Heart left ventricle (tissue), 11 donors: ENCODE data around the gene LY6G5C. TPM values are rescaled to one million over a fixed set of nuclear protein-coding genes. Genes with fewer than 3 reads are reported as not detected.

ENCODE experiments used
- microRNA-seq, 4 donors: library from miRNA; unstranded; fragments of <30 nt; microRNA quantifications; one replicate each; pipeline versions ENCODE4 to v1.2.0, GENCODE V29; 2017 to 2020
- polyA plus RNA-seq, 2 donors: library from polyadenylated mRNA; stranded (reverse); fragments of 200-250 nt; gene quantifications; one replicate each; pipeline ENCODE4 v1.2.3, GENCODE V29; 2013
- total RNA-seq, 9 donors: library from RNA; depleted of rRNA in 2 of 9; stranded (reverse); fragments of >200 nt in 2 of 9; fragmentation: NEBNext Ultra II Directional in 3 of 9; extraction: Animal tissue kit (Norgen Biotek cat#: 25700) in 3 of 9; gene quantifications; one replicate each; pipeline versions ENCODE4 v1.1.0 to v1.2.4, GENCODE V29; 2016 to 2023
- donor health status: ischemic (EF 13 %, LVEDD 7.1; RV severe dilation, severe dysfunction).
- donor health status: healthy with polysubstance abuse.
- donor health status: DM: no; HTN: yes; CAD: no.
- donor health status: DM: no; HTN: no; CAD: no.
- donor health status: ischemic (EF 25% LVEDD 5.7; RV mildly dilated, moderate dysfunction).
- donor health status: healthy.
- donor health status: DM: yes; HTN: yes; CAD: no.
- donor health status: PGD.
- donor health status: nonischemic (EF 23%, LVEDD 6.1; RV moderate dilation, normal function).

LY6G5C gene
- total and polyA plus RNA-seq, 11 donors = 1.3 to 3.1 (median 2.2) TPM

Small RNA genes lying within 50 kb of the gene (microRNA-seq; reads per million reads assigned to microRNA genes)
- 0 to 1.4 (median 1.1) reads per million in 4 donors for gene MIR4646
- 0 to 0.62 (median 0.36) reads per million in 4 donors for gene MIR6832

Other genes with a start within 250 kb of the LY6G5C start
Only the 30 nearest of the 38 such genes appear.
- 100 to 1,000 TPM; 122 to 209 (median 164) TPM for gene DDX39B, start 139.1 kb downstream of the LY6G5C start, total RNA-seq
- gene DDX39B, start 139.1 kb downstream of the LY6G5C start, polyA plus RNA-seq = 100 to 1,000 TPM; 162 to 193 TPM
- 1 to 10 TPM; 1.1 to 3.5 (median 1.4) TPM for gene ATP6V1G2, start 134.5 kb downstream of the LY6G5C start, total RNA-seq
- gene ATP6V1G2, start 134.5 kb downstream of the LY6G5C start, polyA plus RNA-seq = 1 to 10 TPM; 1.3 to 2.2 TPM
- gene NFKBIL1, start 133.5 kb downstream of the LY6G5C start, total RNA-seq = 10 to 100 TPM in 8 of 9 donors, 1 to 10 TPM in 1; 10.0 to 17.8 (median 12.4) TPM
- gene NFKBIL1, start 133.5 kb downstream of the LY6G5C start, polyA plus RNA-seq = 10 to 100 TPM; 18.2 to 22.9 TPM
- under 1 TPM in 2 of 9 donors, not detected in 7; 0.18 to 0.64 TPM for gene LTA, start 108.8 kb downstream of the LY6G5C start, total RNA-seq
- gene LTA, start 108.8 kb downstream of the LY6G5C start, polyA plus RNA-seq = under 1 TPM in 1 of 2 donors, not detected in 1; 0.07 TPM
- gene TNF, start 105.5 kb downstream of the LY6G5C start, total RNA-seq = 1 to 10 TPM in 3 of 9 donors, under 1 TPM in 5, not detected in 1; 0.32 to 7.6 (median 0.51) TPM
- under 1 TPM; 0.15 to 0.32 TPM for gene TNF, start 105.5 kb downstream of the LY6G5C start, polyA plus RNA-seq
- 10 to 100 TPM in 1 of 9 donors, 1 to 10 TPM in 2, under 1 TPM in 2, not detected in 4; 0.30 to 15.6 (median 1.0) TPM for gene LTB, start 98.6 kb downstream of the LY6G5C start, total RNA-seq
- gene LTB, start 98.6 kb downstream of the LY6G5C start, polyA plus RNA-seq = under 1 TPM; 0.50 to 0.72 TPM
- gene LST1, start 94.8 kb downstream of the LY6G5C start, total RNA-seq = 10 to 100 TPM in 2 of 9 donors, 1 to 10 TPM in 6, not detected in 1; 1.6 to 58.0 (median 3.7) TPM
- 1 to 10 TPM; 2.3 to 5.2 TPM for gene LST1, start 94.8 kb downstream of the LY6G5C start, polyA plus RNA-seq
- gene NCR3, start 88.1 kb downstream of the LY6G5C start, total RNA-seq = 1 to 10 TPM in 1 of 9 donors, under 1 TPM in 1, not detected in 7; 1.00 to 2.5 TPM
- not detected for gene NCR3, start 88.1 kb downstream of the LY6G5C start, polyA plus RNA-seq
- gene AIF1, start 65.8 kb downstream of the LY6G5C start, total RNA-seq = 100 to 1,000 TPM in 1 of 9 donors, 10 to 100 TPM in 3, 1 to 10 TPM in 5; 5.7 to 120 (median 9.5) TPM
- gene AIF1, start 65.8 kb downstream of the LY6G5C start, polyA plus RNA-seq = 10 to 100 TPM in 1 of 2 donors, 1 to 10 TPM in 1; 6.7 to 18.4 TPM
- 100 to 1,000 TPM in 4 of 9 donors, 10 to 100 TPM in 5; 75.1 to 119 (median 97.4) TPM for gene PRRC2A, start 60.4 kb downstream of the LY6G5C start, total RNA-seq
- gene PRRC2A, start 60.4 kb downstream of the LY6G5C start, polyA plus RNA-seq = 100 to 1,000 TPM in 1 of 2 donors, 10 to 100 TPM in 1; 88.1 to 111 TPM
- gene BAG6, start 28.4 kb downstream of the LY6G5C start, total RNA-seq = 100 to 1,000 TPM; 265 to 499 (median 284) TPM
- 100 to 1,000 TPM; 307 to 378 TPM for gene BAG6, start 28.4 kb downstream of the LY6G5C start, polyA plus RNA-seq
- 1 to 10 TPM in 8 of 9 donors, under 1 TPM in 1; 0.54 to 4.3 (median 1.7) TPM for gene APOM, start 25.2 kb downstream of the LY6G5C start, total RNA-seq
- gene APOM, start 25.2 kb downstream of the LY6G5C start, polyA plus RNA-seq = 1 to 10 TPM; 2.4 to 6.6 TPM
- 10 to 100 TPM; 16.5 to 23.8 (median 20.0) TPM for gene C6orf47, start 20.3 kb downstream of the LY6G5C start, total RNA-seq
- gene C6orf47, start 20.3 kb downstream of the LY6G5C start, polyA plus RNA-seq = 10 to 100 TPM; 19.4 to 30.9 TPM
- gene GPANK1, start 16.1 kb downstream of the LY6G5C start, total RNA-seq = 10 to 100 TPM; 15.9 to 29.8 (median 19.5) TPM
- 10 to 100 TPM; 19.5 to 24.5 TPM for gene GPANK1, start 16.1 kb downstream of the LY6G5C start, polyA plus RNA-seq
- gene CSNK2B, start 15.0 kb downstream of the LY6G5C start, total RNA-seq = 100 to 1,000 TPM; 111 to 323 (median 116) TPM
- 100 to 1,000 TPM; 124 to 203 TPM for gene CSNK2B, start 15.0 kb downstream of the LY6G5C start, polyA plus RNA-seq
- 10 to 100 TPM in 1 of 9 donors, 1 to 10 TPM in 8; 1.4 to 12.0 (median 4.6) TPM for gene LY6G5B, start 11.1 kb downstream of the LY6G5C start, total RNA-seq
- gene LY6G5B, start 11.1 kb downstream of the LY6G5C start, polyA plus RNA-seq = 1 to 10 TPM; 2.1 to 5.3 TPM
- gene ABHD16A, start 22.3 kb upstream of the LY6G5C start, total RNA-seq = 10 to 100 TPM; 24.2 to 54.7 (median 27.4) TPM
- 10 to 100 TPM; 16.5 to 47.8 TPM for gene ABHD16A, start 22.3 kb upstream of the LY6G5C start, polyA plus RNA-seq
- not detected for gene LY6G6F, start 25.8 kb upstream of the LY6G5C start, total RNA-seq
- gene LY6G6F, start 25.8 kb upstream of the LY6G5C start, polyA plus RNA-seq = not detected
- under 1 TPM in 1 of 9 donors, not detected in 8; 0.75 TPM for gene LY6G6D, start 34.3 kb upstream of the LY6G5C start, total RNA-seq
- gene LY6G6D, start 34.3 kb upstream of the LY6G5C start, polyA plus RNA-seq = not detected
- gene LY6G6C, start 40.7 kb upstream of the LY6G5C start, total RNA-seq = under 1 TPM in 1 of 9 donors, not detected in 8; 0.27 TPM
- gene LY6G6C, start 40.7 kb upstream of the LY6G5C start, polyA plus RNA-seq = not detected
- under 1 TPM in 7 of 9 donors, not detected in 2; 0.19 to 1.00 (median 0.42) TPM for gene MPIG6B, start 42.3 kb upstream of the LY6G5C start, total RNA-seq
- under 1 TPM; 0.17 to 0.23 TPM for gene MPIG6B, start 42.3 kb upstream of the LY6G5C start, polyA plus RNA-seq
- gene DDAH2, start 48.2 kb upstream of the LY6G5C start, total RNA-seq = 10 to 100 TPM; 42.3 to 69.7 (median 53.2) TPM
- gene DDAH2, start 48.2 kb upstream of the LY6G5C start, polyA plus RNA-seq = 10 to 100 TPM; 62.1 to 80.5 TPM
- gene CLIC1, start 55.5 kb upstream of the LY6G5C start, total RNA-seq = 100 to 1,000 TPM in 6 of 9 donors, 10 to 100 TPM in 3; 72.5 to 310 (median 124) TPM
- 100 to 1,000 TPM in 1 of 2 donors, 10 to 100 TPM in 1; 68.0 to 392 TPM for gene CLIC1, start 55.5 kb upstream of the LY6G5C start, polyA plus RNA-seq
- gene MSH5, start 58.9 kb upstream of the LY6G5C start, total RNA-seq = 1 to 10 TPM in 7 of 9 donors, under 1 TPM in 2; 0.44 to 8.4 (median 1.9) TPM
- gene MSH5, start 58.9 kb upstream of the LY6G5C start, polyA plus RNA-seq = 1 to 10 TPM; 1.0 to 2.3 TPM
- gene SAPCD1, start 81.6 kb upstream of the LY6G5C start, total RNA-seq = 1 to 10 TPM in 1 of 9 donors, under 1 TPM in 2, not detected in 6; 0.73 to 1.5 (median 0.76) TPM
- under 1 TPM; 0.35 to 0.50 TPM for gene SAPCD1, start 81.6 kb upstream of the LY6G5C start, polyA plus RNA-seq
- 10 to 100 TPM in 7 of 9 donors, 1 to 10 TPM in 2; 8.0 to 25.8 (median 16.1) TPM for gene VWA7, start 96.3 kb upstream of the LY6G5C start, total RNA-seq
- gene VWA7, start 96.3 kb upstream of the LY6G5C start, polyA plus RNA-seq = 1 to 10 TPM; 4.0 to 6.2 TPM
- 10 to 100 TPM; 18.6 to 61.8 (median 26.1) TPM for gene VARS1, start 114.7 kb upstream of the LY6G5C start, total RNA-seq
- 10 to 100 TPM; 21.9 to 54.6 TPM for gene VARS1, start 114.7 kb upstream of the LY6G5C start, polyA plus RNA-seq
- gene LSM2, start 125.9 kb upstream of the LY6G5C start, total RNA-seq = 10 to 100 TPM; 22.9 to 37.4 (median 25.9) TPM
- 10 to 100 TPM; 27.5 to 64.7 TPM for gene LSM2, start 125.9 kb upstream of the LY6G5C start, polyA plus RNA-seq
- 1 to 10 TPM; 1.3 to 3.6 (median 1.8) TPM for gene HSPA1L, start 134.2 kb upstream of the LY6G5C start, total RNA-seq
- gene HSPA1L, start 134.2 kb upstream of the LY6G5C start, polyA plus RNA-seq = 1 to 10 TPM in 1 of 2 donors, under 1 TPM in 1; 0.95 to 1.9 TPM
- gene HSPA1A, start 134.5 kb upstream of the LY6G5C start, total RNA-seq = 100 to 1,000 TPM; 169 to 412 (median 197) TPM
- 100 to 1,000 TPM; 157 to 179 TPM for gene HSPA1A, start 134.5 kb upstream of the LY6G5C start, polyA plus RNA-seq